GM18858 (cell line): Measurements from ENCODE around the gene TRIM71.
A peak's percentile ranks its signal among the peaks of the same experiment; 100 is the strongest.
"Not testable (repeated sequence)": the region's sequence is repeated elsewhere in the genome, so short reads cannot be mapped to it uniquely, and the experiment has no call there.

Source experiments
- ATAC-seq: cut with Tn5 transposase; IDR thresholded peaks from one replicate; pipeline ENCODE4 v1.9.1; 2021; ENCODE audit not compliant: unreplicated experiment

The TRIM71 gene

GRCh38 chr3:32817558-32818228 lies at the start of gene TRIM71:
Gene TRIM71 (plus strand): TSS chr3:32817997. CDS start chr3:32818081, 84 bp downstream.
- no peak for ATAC-seq

- no peak for ATAC-seq
Measured at GRCh38 chr3:32778389-32778788, 39.4 kb upstream of the TRIM71 start.

GRCh38 chr3:32780071-32780734 lies 37.6 kb upstream of the TRIM71 start:
- no peak for ATAC-seq

GRCh38 chr3:32780735-32781210 lies 37.0 kb upstream of the TRIM71 start:
- no peak for ATAC-seq

GRCh38 chr3:32781211-32781968 lies 36.4 kb upstream of the TRIM71 start:
- peak; percentile 91 for ATAC-seq

GRCh38 chr3:32781969-32782270 lies 35.9 kb upstream of the TRIM71 start:
- not testable (repeated sequence) for ATAC-seq

GRCh38 chr3:32782407-32782806 lies 35.4 kb upstream of the TRIM71 start:
- ATAC-seq, result no peak

- ATAC-seq, result no peak
Measured at GRCh38 chr3:32791833-32792232, 26.0 kb upstream of the TRIM71 start.

GRCh38 chr3:32794487-32795308 lies 23.1 kb upstream of the TRIM71 start:
- no peak for ATAC-seq

- ATAC-seq, result not testable (repeated sequence)
Measured at GRCh38 chr3:32796384-32796950, 21.3 kb upstream of the TRIM71 start.

- no peak for ATAC-seq
Measured at GRCh38 chr3:32797776-32798175, 20.0 kb upstream of the TRIM71 start.

GRCh38 chr3:32801440-32801839 lies 16.4 kb upstream of the TRIM71 start:
- ATAC-seq, result not testable (repeated sequence)

GRCh38 chr3:32813180-32813579 lies 4.6 kb upstream of the TRIM71 start:
- ATAC-seq, result no peak

GRCh38 chr3:32814361-32814760 lies 3.4 kb upstream of the TRIM71 start:
- no peak for ATAC-seq

GRCh38 chr3:32815841-32816438 lies 1.9 kb upstream of the TRIM71 start:
- no peak for ATAC-seq

- ATAC-seq, result no peak
Measured at GRCh38 chr3:32816439-32817256, 1.1 kb upstream of the TRIM71 start.

- ATAC-seq, result no peak
Measured at GRCh38 chr3:32817257-32817557, 590 bp upstream of the TRIM71 start.

- no peak for ATAC-seq
Measured at GRCh38 chr3:32818229-32818969, 602 bp downstream of the TRIM71 start.

- ATAC-seq, result no peak
Measured at GRCh38 chr3:32818970-32819511, 1.2 kb downstream of the TRIM71 start.
